K562 (cell line): ENCODE results near the gene PATJ. TPM values are rescaled to one million over a fixed set of nuclear protein-coding genes. Genes with fewer than 3 reads are reported as not detected.

Experiments
- CBX2 ChIP-seq: fragments of 200-600 bp; sonication (generic); IDR thresholded peaks from one replicate; pipeline ENCODE4 v1.6.1; 2012; ENCODE audit warnings: mild to moderate bottlenecking, low read length, inconsistent platforms; ENCODE audit not compliant: insufficient read depth, poor library complexity, severe bottlenecking
- CUX1 ChIP-seq: fragments of 200-800 bp; sonication (Bioruptor generic); IDR thresholded peaks from 2 replicates; pipeline ENCODE4 v1.6.1; 2016; ENCODE audit warnings: missing genetic modification characterization, missing compliant biosample characterization
- PHF21A ChIP-seq: fragments of 450-650 bp; IDR thresholded peaks from 2 replicates; pipeline ENCODE4 v1.6.1; 2017; ENCODE audit warnings: low read depth, borderline replicate concordance
- SIN3A ChIP-seq, 2 experiments: fragments of 150-350 bp in 1 of 2; IDR thresholded peaks; 2 replicates each; pipeline ENCODE4 v1.6.1; 2011 to 2016; ENCODE audit warnings: borderline replicate concordance in 2 of 2, low read depth in 2 of 2, low read length in 2 of 2, mild to moderate bottlenecking in 2 of 2, moderate library complexity in 2 of 2; ENCODE audit not compliant: control insufficient read depth in 1 of 2
- polyA plus RNA-seq, 8 experiments: library from polyadenylated mRNA; depleted of rRNA in 4 of 8; stranded (reverse) in 5 of 8; unstranded in 3 of 8; fragments of >200 nt; fragmentation: Nextera tagmentation in 2 of 8; fragmentation: Illumina TruSeq in 1 of 8; extraction: Ambion mirVana in 2 of 8; extraction: Trizol in 1 of 8; gene quantifications; 2 replicates each; pipeline versions ENCODE4 v1.2.1 to v1.2.3, GENCODE V29; 2011 to 2014; ENCODE audit warnings: inconsistent platforms in 1 of 8, missing spikeins in 1 of 8
- total RNA-seq, 7 experiments: library from RNA; depleted of rRNA in 6 of 7; stranded (reverse); fragments of >200 nt in 6 of 7; fragmentation: Illumina TruSeq in 2 of 7; extraction: Trizol in 2 of 7; gene quantifications; 2 replicates each; pipeline versions ENCODE4 v1.2.1 to v1.2.3, GENCODE V29; 2011 to 2021; ENCODE audit warnings: low replicate concordance in 1 of 7

Gene PATJ
- total and polyA plus RNA-seq, 9 of the 15 experiments (the other 6 are each of a cell fraction or from before 2014, with no cell fraction given), result 0.22 TPM; not detected in 8

- TF ChIP-seq CUX1 (CRISPR knock-in tag) (no peak), PHF21A (no peak), CBX2 (no peak), SIN3A (IDR thresholded peaks at IDR 0.05; ENCODE audit: borderline replicate concordance in 2 of 2, control insufficient read depth in 1 of 2, low read depth in 2 of 2, low read length in 2 of 2) (no peak)
Measured at GRCh38 chr1:61981870-61982660, 239.8 kb downstream of the PATJ start (continued).
